ENCODE data around the gene SKOR1. TPM values are rescaled to one million over a fixed set of nuclear protein-coding genes. Genes with fewer than 3 reads are reported as not detected.

SKOR1 gene
- total and polyA plus RNA-seq, 2 of the 13 experiments (the other 11 are each of a cell fraction or from before 2014, with no cell fraction given), result 0.09 to 0.11 TPM

DNA sequence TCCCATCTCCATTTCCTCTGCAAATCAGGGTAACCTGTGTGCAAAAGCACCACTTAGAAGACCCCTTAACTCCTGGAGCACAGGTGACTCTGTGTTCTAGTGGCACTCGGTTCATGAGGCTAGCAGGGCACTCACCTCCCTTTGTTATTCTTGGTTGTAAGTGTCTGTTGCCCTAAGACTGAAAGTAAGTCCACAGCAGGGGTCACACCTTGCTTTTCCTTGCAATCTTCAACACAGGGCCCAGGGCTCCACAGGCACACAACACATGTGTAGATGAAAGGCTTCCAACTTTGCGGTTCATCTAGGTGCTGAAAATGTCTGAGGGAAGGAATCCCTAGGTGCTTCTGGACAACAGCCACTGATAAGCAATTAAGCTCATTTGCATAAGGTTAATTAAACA, 11.6 kb downstream of the SKOR1 start:
- CTCF ChIA-PET (ENCODE audit: low intra/inter-chr PET ratio, low total read pairs), result interaction anchor here (1.4 to 4.5 kb wide), 2 partner anchors 378 to 381 kb away, joined by 4 to 50 read pairs; no protein-coding TSS in a partner anchor
- Histone ChIP-seq H3K4me3 (replicated peaks in 1 of 3; ENCODE audit: insufficient read depth in 1 of 3, low read depth in 2 of 3, low read length in 3 of 3) (peak overlapping the region in 1 of 3 experiments; percentile 44; a peak in 1 of 6 replicates), H2AFZ (ENCODE audit: low read length) (no peak overlapping the region), H3K9me3 (ENCODE audit: low read length) (no peaks in the 10 kb centered on the region), H3K9ac (ENCODE audit: insufficient read depth, low read depth, low read length) (no peak overlapping the region), H3K27ac (ENCODE audit: extremely low read length, insufficient read depth, low read length) (no peak overlapping the region), H4K20me1 (ENCODE audit: insufficient read depth, low read length) (no peaks in the 10 kb centered on the region), H3K27me3 (ENCODE audit: control insufficient read depth in 1 of 2, insufficient read depth in 2 of 2, low read length in 2 of 2) (peaks cover 3 to 41% of the 10 kb centered on the region in 2 experiments), H3K36me3 (replicated peaks in 1 of 2; ENCODE audit: control insufficient read depth in 1 of 2, insufficient read depth in 2 of 2, low read length in 2 of 2) (no peaks in the 10 kb centered on the region), H3K79me2 (ENCODE audit: insufficient read depth, low read length) (no peaks in the 10 kb centered on the region), H3K4me2 (ENCODE audit: low read depth, low read length) (peak overlapping the region; percentile 85), H3K4me1 (ENCODE audit: insufficient read depth, low read length) (peaks cover 63% of the 10 kb centered on the region)
- POLR2A ChIA-PET, result no interaction called here
- no TSS peak for BruUV-seq (replicated peaks)
- ATAC-seq, result no peak
- intact Hi-C loops (cut with micrococcal nuclease; ENCODE audit: unreplicated experiment) (loop anchor here (1.0 to 5.0 kb wide), 3 partner anchors 295 to 530 kb away; partner anchors contain the start of gene MAP2K5), in situ Hi-C loops (cut with HindIII; ENCODE audit: extremely low pct_ligation_motif_present, low pct_unique_long_range_greater_than_20kb) (loop anchor here (5.0 to 10.0 kb wide), 2 partner anchors 380 to 892 kb away; no protein-coding TSS in a partner anchor)
- no peak for DNase-seq (ENCODE audit: low spot score)
- TF ChIP-seq ZNF703 (CRISPR knock-in tag; IDR thresholded peaks at IDR 0.05; ENCODE audit: borderline replicate concordance) (no peak), MLLT10 (CRISPR knock-in tag; IDR thresholded peaks at IDR 0.05) (no peak), PLSCR1 (CRISPR knock-in tag; IDR thresholded peaks at IDR 0.05; ENCODE audit: borderline replicate concordance) (no peak), ZNF121 (CRISPR knock-in tag; IDR thresholded peaks at IDR 0.05) (no peak), CBX2 (IDR thresholded peaks at IDR 0.05; ENCODE audit: low read depth, low read length) (no peak), CBX2 (CRISPR knock-in tag; IDR thresholded peaks at IDR 0.05; ENCODE audit: low read depth) (no peak), TOE1 (CRISPR knock-in tag; IDR thresholded peaks at IDR 0.05) (no peak), FOXO4 (CRISPR knock-in tag; conservative IDR thresholded peaks at IDR 0.05) (no peak), NPAS2 (CRISPR knock-in tag; IDR thresholded peaks at IDR 0.05; ENCODE audit: borderline replicate concordance) (no peak), ZNF547 (CRISPR knock-in tag; IDR thresholded peaks at IDR 0.05) (no peak), MATR3 (CRISPR knock-in tag; IDR thresholded peaks at IDR 0.05) (no peak)
- 19% methylated on average over 2 of the region's 2 CpGs for WGBS (ENCODE audit: low lambda C conversion rate)
- no peak for FAIRE-seq

All from HepG2 (cell line).